Stimulated activated CD4-positive, alpha-beta T cell treated with anti-CD3 and anti-CD28 coated beads, Interleukin-4, amount 100 ng/mL, for 24 hours (primary cell): Measurements from ENCODE around the gene HARBI1.

Source experiments
- DNase-seq: peaks from one replicate; pipeline ENCODE4 v3.0.0-alpha.2; 2020

The HARBI1 gene

GRCh38 chr11:46617134-46617971 is at the start of gene HARBI1, which contains the start of gene ATG13:
Gene HARBI1, minus strand, starts transcription at chr11:46617227. Its CDS starts 990 bp downstream, at chr11:46616237.
Gene ATG13, plus strand, starts transcription at chr11:46617553. Its CDS starts 26,739 bp downstream, at chr11:46644292.
- DNase-seq: peak; percentile 93

GRCh38 chr11:46666516-46666915 is 49.5 kb upstream of the HARBI1 start:
- DNase-seq: no peak

GRCh38 chr11:46665356-46665755 is 48.3 kb upstream of the HARBI1 start:
- DNase-seq: no peak

GRCh38 chr11:46664612-46665011 is 47.6 kb upstream of the HARBI1 start:
- no peak for DNase-seq

- no peak for DNase-seq
Observed at GRCh38 chr11:46663277-46663940, 46.4 kb upstream of the HARBI1 start.

- DNase-seq: no peak
Observed at GRCh38 chr11:46662366-46662765, 45.3 kb upstream of the HARBI1 start.

GRCh38 chr11:46661836-46662235 is 44.8 kb upstream of the HARBI1 start:
- DNase-seq: no peak

- DNase-seq: no peak
Observed at GRCh38 chr11:46659908-46660307, 42.9 kb upstream of the HARBI1 start.

GRCh38 chr11:46658259-46658658 is 41.2 kb upstream of the HARBI1 start:
- no peak for DNase-seq

GRCh38 chr11:46657186-46657585 is 40.2 kb upstream of the HARBI1 start:
- no peak for DNase-seq

- DNase-seq: no peak
Observed at GRCh38 chr11:46655631-46656030, 38.6 kb upstream of the HARBI1 start.

- no peak for DNase-seq
Observed at GRCh38 chr11:46649180-46649738, 32.2 kb upstream of the HARBI1 start.

GRCh38 chr11:46643986-46644385 is 27.0 kb upstream of the HARBI1 start:
- DNase-seq: no peak

- DNase-seq: no peak
Observed at GRCh38 chr11:46643531-46643930, 26.5 kb upstream of the HARBI1 start.

- DNase-seq: no peak
Observed at GRCh38 chr11:46642627-46643335, 25.8 kb upstream of the HARBI1 start.

- no peak for DNase-seq
Observed at GRCh38 chr11:46641639-46642038, 24.6 kb upstream of the HARBI1 start.

- no peak for DNase-seq
Observed at GRCh38 chr11:46640036-46640788, 23.2 kb upstream of the HARBI1 start.

GRCh38 chr11:46639197-46639839 is 22.3 kb upstream of the HARBI1 start:
- DNase-seq: no peak

- no peak for DNase-seq
Observed at GRCh38 chr11:46637546-46637945, 20.5 kb upstream of the HARBI1 start.

GRCh38 chr11:46635557-46636139 is 18.6 kb upstream of the HARBI1 start:
- no peak for DNase-seq
